SK-N-SH treated with all-trans-retinoic acid at 6 μM for 48 hours (cell line): ENCODE measurements around the gene P4HTM.

Experiments used
- ATAC-seq: fragments of 200-7000 bp; cut with Tn5 transposase; 3 replicates; pipeline ENCODE4 v1.9.1; 2020; ENCODE audit warnings: mild to moderate bottlenecking, moderate library complexity
- ARNTL ChIP-seq: fragments of 450-650 bp; formaldehyde crosslinking; IDR thresholded peaks from 2 replicates; pipeline ENCODE4 v1.5.0; 2020; ENCODE audit warnings: low read depth, mild to moderate bottlenecking, moderate library complexity, borderline replicate concordance
- BACH2 ChIP-seq: fragments of 250-450 bp; sonication (Bioruptor Pico); IDR thresholded peaks from 2 replicates; pipeline ENCODE4 v1.9.0; 2021; ENCODE audit warnings: mild to moderate bottlenecking, borderline replicate concordance
- CSDC2 ChIP-seq: fragments of 250-450 bp; sonication (Bioruptor Pico); IDR thresholded peaks from 2 replicates; pipeline ENCODE4 v1.5.0; 2020; ENCODE audit warnings: mild to moderate bottlenecking, moderate library complexity
- CSRNP3 ChIP-seq: fragments of 250-450 bp; sonication (Bioruptor Pico); IDR thresholded peaks from 2 replicates; pipeline ENCODE4 v1.5.1; 2021; ENCODE audit warnings: mild to moderate bottlenecking, moderate library complexity
- ISL1 ChIP-seq: fragments of 250-450 bp; sonication (Bioruptor Pico); IDR thresholded peaks from 2 replicates; pipeline ENCODE4 v2.1.2; 2022; ENCODE audit warnings: mild to moderate bottlenecking, moderate library complexity
- OSR1 ChIP-seq: fragments of 250-450 bp; sonication (Bioruptor Pico); IDR thresholded peaks from 2 replicates; pipeline ENCODE4 v1.8.0; 2022; ENCODE audit warnings: moderate library complexity, mild to moderate bottlenecking, inconsistent platforms
- POU6F1 ChIP-seq: fragments of 250-450 bp; sonication (Bioruptor Pico); IDR thresholded peaks from 2 replicates; pipeline ENCODE4 v1.8.0; 2021; ENCODE audit warnings: low read depth, mild to moderate bottlenecking, moderate library complexity, borderline replicate concordance
- RARB ChIP-seq: fragments of 250-450 bp; sonication (Bioruptor Pico); IDR thresholded peaks from 2 replicates; pipeline ENCODE4 v1.8.0; 2021; ENCODE audit warnings: mild to moderate bottlenecking, moderate library complexity
- SNAI2 ChIP-seq: fragments of 250-450 bp; sonication (Bioruptor Pico); IDR thresholded peaks from 2 replicates; pipeline ENCODE4 v1.5.0; 2020; ENCODE audit warnings: mild to moderate bottlenecking, moderate library complexity
- TCF4 ChIP-seq: fragments of 250-450 bp; sonication (Bioruptor Pico); IDR thresholded peaks from 2 replicates; pipeline ENCODE4 v1.8.0; 2021; ENCODE audit warnings: mild to moderate bottlenecking, moderate library complexity, borderline replicate concordance
- TOX ChIP-seq: fragments of 250-450 bp; sonication (Bioruptor Pico); IDR thresholded peaks from 2 replicates; pipeline ENCODE4 v1.8.0; 2021; ENCODE audit warnings: mild to moderate bottlenecking, moderate library complexity, borderline replicate concordance
- ZC3H10 ChIP-seq: fragments of 250-450 bp; sonication (Bioruptor Pico); IDR thresholded peaks from 2 replicates; pipeline ENCODE4 v1.5.1; 2021; ENCODE audit warnings: mild to moderate bottlenecking, moderate library complexity
- ZFP3 ChIP-seq: fragments of 250-450 bp; sonication (Bioruptor Pico); IDR thresholded peaks from 2 replicates; pipeline ENCODE4 v1.5.0; 2020; ENCODE audit warnings: mild to moderate bottlenecking, moderate library complexity
- ZFP30 ChIP-seq: fragments of 450-650 bp; formaldehyde crosslinking; IDR thresholded peaks from 2 replicates; pipeline ENCODE4 v1.5.0; 2022; ENCODE audit warnings: mild to moderate bottlenecking, moderate library complexity
- ZNF70 ChIP-seq: fragments of 450-650 bp; formaldehyde crosslinking; IDR thresholded peaks from 2 replicates; pipeline ENCODE4 v1.5.0; 2020; ENCODE audit warnings: mild to moderate bottlenecking, moderate library complexity
- TF ChIP-seq, protein P1 (sequence below): fragments of 250-450 bp; sonication (Bioruptor Pico); IDR thresholded peaks from 2 replicates; pipeline ENCODE4 v1.5.0; 2020; ENCODE audit warnings: mild to moderate bottlenecking, moderate library complexity
- TF ChIP-seq, protein P2 (sequence below): fragments of 250-450 bp; sonication (Bioruptor Pico); IDR thresholded peaks from 2 replicates; pipeline ENCODE4 v1.5.1; 2020; ENCODE audit warnings: low read depth, mild to moderate bottlenecking, moderate library complexity
- TF ChIP-seq, protein P3 (sequence below): fragments of 250-450 bp; sonication (Bioruptor Pico); IDR thresholded peaks from 2 replicates; pipeline ENCODE4 v1.8.0; 2020; ENCODE audit warnings: mild to moderate bottlenecking, moderate library complexity, borderline replicate concordance

The P4HTM gene

DNA sequence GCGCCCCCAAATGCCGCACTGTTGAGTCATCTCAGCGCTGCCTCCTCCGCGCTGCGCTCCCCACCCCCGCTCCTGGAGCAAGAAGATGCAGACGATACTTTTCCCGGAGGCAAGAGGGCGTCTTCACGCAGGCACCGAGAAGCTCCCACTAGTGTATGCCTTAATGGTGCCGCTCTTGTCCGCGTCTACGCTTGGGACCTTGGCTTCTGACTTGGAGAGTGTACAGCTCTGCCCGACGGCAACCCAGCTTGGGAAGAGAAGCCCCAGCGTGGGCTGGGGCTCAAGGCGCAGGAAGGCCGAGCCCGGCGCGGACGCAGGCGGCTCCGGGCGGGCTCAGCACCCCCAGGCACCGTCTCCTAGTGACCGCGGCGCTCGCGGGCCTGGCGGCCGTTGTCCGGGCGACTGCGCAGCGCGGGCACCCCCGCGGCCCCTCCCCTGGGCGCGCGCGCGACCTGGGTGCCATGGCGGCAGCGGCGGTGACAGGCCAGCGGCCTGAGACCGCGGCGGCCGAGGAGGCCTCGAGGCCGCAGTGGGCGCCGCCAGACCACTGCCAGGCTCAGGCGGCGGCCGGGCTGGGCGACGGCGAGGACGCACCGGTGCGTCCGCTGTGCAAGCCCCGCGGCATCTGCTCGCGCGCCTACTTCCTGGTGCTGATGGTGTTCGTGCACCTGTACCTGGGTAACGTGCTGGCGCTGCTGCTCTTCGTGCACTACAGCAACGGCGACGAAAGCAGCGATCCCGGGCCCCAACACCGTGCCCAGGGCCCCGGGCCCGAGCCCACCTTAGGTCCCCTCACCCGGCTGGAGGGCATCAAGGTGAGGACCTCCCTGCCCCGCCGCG, at the start of gene P4HTM:
P4HTM (plus strand) TSS at position 446 of the 840 bp plus-strand sequence; CDS start at position 462, 16 bp downstream.
- ATAC-seq = peak; percentile 89
- TF ChIP-seq SNAI2 = no peak
- TF ChIP-seq ZC3H10 (CRISPR knock-in tag) = no peak
- TF ChIP-seq, protein P1, sequence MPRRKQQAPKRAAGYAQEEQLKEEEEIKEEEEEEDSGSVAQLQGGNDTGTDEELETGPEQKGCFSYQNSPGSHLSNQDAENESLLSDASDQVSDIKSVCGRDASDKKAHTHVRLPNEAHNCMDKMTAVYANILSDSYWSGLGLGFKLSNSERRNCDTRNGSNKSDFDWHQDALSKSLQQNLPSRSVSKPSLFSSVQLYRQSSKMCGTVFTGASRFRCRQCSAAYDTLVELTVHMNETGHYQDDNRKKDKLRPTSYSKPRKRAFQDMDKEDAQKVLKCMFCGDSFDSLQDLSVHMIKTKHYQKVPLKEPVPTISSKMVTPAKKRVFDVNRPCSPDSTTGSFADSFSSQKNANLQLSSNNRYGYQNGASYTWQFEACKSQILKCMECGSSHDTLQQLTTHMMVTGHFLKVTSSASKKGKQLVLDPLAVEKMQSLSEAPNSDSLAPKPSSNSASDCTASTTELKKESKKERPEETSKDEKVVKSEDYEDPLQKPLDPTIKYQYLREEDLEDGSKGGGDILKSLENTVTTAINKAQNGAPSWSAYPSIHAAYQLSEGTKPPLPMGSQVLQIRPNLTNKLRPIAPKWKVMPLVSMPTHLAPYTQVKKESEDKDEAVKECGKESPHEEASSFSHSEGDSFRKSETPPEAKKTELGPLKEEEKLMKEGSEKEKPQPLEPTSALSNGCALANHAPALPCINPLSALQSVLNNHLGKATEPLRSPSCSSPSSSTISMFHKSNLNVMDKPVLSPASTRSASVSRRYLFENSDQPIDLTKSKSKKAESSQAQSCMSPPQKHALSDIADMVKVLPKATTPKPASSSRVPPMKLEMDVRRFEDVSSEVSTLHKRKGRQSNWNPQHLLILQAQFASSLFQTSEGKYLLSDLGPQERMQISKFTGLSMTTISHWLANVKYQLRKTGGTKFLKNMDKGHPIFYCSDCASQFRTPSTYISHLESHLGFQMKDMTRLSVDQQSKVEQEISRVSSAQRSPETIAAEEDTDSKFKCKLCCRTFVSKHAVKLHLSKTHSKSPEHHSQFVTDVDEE (CRISPR knock-in tag) = no peak

GRCh38 chr3:48945432-48945831, 44.6 kb upstream of the P4HTM start:
- ATAC-seq = no peak
- TF ChIP-seq, protein P2, sequence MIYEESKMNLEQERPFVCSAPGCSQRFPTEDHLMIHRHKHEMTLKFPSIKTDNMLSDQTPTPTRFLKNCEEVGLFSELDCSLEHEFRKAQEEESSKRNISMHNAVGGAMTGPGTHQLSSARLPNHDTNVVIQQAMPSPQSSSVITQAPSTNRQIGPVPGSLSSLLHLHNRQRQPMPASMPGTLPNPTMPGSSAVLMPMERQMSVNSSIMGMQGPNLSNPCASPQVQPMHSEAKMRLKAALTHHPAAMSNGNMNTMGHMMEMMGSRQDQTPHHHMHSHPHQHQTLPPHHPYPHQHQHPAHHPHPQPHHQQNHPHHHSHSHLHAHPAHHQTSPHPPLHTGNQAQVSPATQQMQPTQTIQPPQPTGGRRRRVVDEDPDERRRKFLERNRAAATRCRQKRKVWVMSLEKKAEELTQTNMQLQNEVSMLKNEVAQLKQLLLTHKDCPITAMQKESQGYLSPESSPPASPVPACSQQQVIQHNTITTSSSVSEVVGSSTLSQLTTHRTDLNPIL (CRISPR knock-in tag) = no peak
- TF ChIP-seq ZC3H10 (CRISPR knock-in tag) = no peak
- TF ChIP-seq BACH2 (CRISPR knock-in tag) = no peak
- TF ChIP-seq CSDC2 (CRISPR knock-in tag) = no peak
- TF ChIP-seq CSRNP3 (CRISPR knock-in tag) = no peak
- TF ChIP-seq, protein P1 (CRISPR knock-in tag) = no peak
- no peak for TF ChIP-seq ZFP3 (CRISPR knock-in tag)
- TF ChIP-seq SNAI2 = no peak
- no peak for TF ChIP-seq TOX (CRISPR knock-in tag)

DNA sequence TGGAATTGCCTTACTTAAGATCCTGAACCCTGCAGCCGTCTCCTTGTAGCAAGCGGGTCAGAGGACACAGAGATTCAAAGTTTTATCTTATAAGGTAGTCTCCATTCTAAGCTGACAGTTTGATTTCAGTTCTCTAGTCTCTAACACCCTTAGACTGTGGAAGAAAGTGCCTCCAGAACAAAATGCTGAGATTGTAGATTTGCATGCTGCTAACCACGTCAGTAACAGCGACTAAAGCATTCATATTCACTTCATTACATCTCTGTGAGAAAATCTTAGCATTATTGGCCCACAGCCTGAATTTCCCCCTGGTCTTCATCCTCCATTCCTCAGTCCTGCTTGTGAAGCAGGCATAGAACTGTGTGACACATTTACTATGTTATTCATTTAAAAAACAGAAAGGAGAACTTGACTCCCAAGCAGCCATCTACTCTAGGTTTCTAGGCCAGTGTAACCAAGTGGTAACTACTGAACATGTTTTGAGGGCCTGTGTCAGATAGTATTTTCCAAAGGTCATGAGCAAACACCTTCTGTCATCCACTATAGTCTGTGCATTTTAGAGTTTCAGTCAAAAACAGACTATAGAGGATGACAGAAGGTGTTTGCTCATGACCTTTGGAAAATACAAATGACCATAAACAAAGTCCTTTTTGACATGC, 44.0 kb upstream of the P4HTM start:
- ATAC-seq = no peak
- TF ChIP-seq ZFP30 (CRISPR knock-in tag) (no peak), SNAI2 (no peak), OSR1 (CRISPR knock-in tag) (no peak), ARNTL (CRISPR knock-in tag) (no peak), ZFP3 (CRISPR knock-in tag) (no peak), ZNF70 (CRISPR knock-in tag) (no peak), RARB (CRISPR knock-in tag) (no peak), BACH2 (CRISPR knock-in tag) (no peak), POU6F1 (CRISPR knock-in tag) (no peak), TCF4 (CRISPR knock-in tag) (no peak), ISL1 (CRISPR knock-in tag) (no peak), CSRNP3 (CRISPR knock-in tag) (no peak)
- TF ChIP-seq, protein P2 (CRISPR knock-in tag) = no peak
- TF ChIP-seq, protein P3, sequence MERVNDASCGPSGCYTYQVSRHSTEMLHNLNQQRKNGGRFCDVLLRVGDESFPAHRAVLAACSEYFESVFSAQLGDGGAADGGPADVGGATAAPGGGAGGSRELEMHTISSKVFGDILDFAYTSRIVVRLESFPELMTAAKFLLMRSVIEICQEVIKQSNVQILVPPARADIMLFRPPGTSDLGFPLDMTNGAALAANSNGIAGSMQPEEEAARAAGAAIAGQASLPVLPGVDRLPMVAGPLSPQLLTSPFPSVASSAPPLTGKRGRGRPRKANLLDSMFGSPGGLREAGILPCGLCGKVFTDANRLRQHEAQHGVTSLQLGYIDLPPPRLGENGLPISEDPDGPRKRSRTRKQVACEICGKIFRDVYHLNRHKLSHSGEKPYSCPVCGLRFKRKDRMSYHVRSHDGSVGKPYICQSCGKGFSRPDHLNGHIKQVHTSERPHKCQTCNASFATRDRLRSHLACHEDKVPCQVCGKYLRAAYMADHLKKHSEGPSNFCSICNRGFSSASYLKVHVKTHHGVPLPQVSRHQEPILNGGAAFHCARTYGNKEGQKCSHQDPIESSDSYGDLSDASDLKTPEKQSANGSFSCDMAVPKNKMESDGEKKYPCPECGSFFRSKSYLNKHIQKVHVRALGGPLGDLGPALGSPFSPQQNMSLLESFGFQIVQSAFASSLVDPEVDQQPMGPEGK (CRISPR knock-in tag) = no peak
